A549 (cell line): ENCODE data around the gene TYR. TPM values are rescaled to one million over a fixed set of nuclear protein-coding genes. Genes with fewer than 3 reads are reported as not detected.

Source experiments
- ATAC-seq, 2 experiments: fragments of 200-7000 bp in 1 of 2; fragments of >200 bp in 1 of 2; cut with Nextera tagmentation in 1 of 2; cut with Tn5 transposase in 1 of 2; 3 replicates each; pipeline versions ENCODE4 v1.8.0 to v1.9.1; 2018 to 2020; ENCODE audit warnings: mild to moderate bottlenecking in 1 of 2, moderate library complexity in 1 of 2
- CTCF ChIA-PET: fragments of 300-600 bp; sonication (Branson Sonifier 250); formaldehyde crosslinking; extraction: SDS; loops from one replicate; lab custom pipeline; 2021; ENCODE audit warnings: antibody characterized with exemption, inconsistent platforms; lab: Yijun Ruan, JAX
- POLR2A ChIA-PET: fragments of 350-600 bp; formaldehyde crosslinking; extraction: SDS; loops from one replicate; lab custom pipeline; 2021; ENCODE audit warnings: antibody characterized with exemption, inconsistent platforms; lab: Yijun Ruan, JAX
- DNase-seq, 2 experiments: peaks; one replicate each; pipeline versions ENCODE4 v3.0.0 to v3.0.0-alpha.2; 2011 to 2016; ENCODE audit warnings: low read depth in 1 of 2, low spot score in 1 of 2
- FAIRE-seq: peaks from 2 replicates; lab custom pipeline; 2011; peaks lifted over from hg19 to GRCh38; lab: Jason Lieb, UNC
- H3K27ac ChIP-seq, 2 experiments: fragments of >200 bp; sonication (Bioruptor Twin); formaldehyde crosslinking; 3 replicates each; pipeline ENCODE4 v1.5.1; 2016 to 2017
- H3K4me1 ChIP-seq: fragments of >200 bp; sonication (Bioruptor Twin); formaldehyde crosslinking; 3 replicates; pipeline ENCODE4 v1.6.1; 2016
- H3K4me2 ChIP-seq: fragments of >200 bp; sonication (Bioruptor Twin); formaldehyde crosslinking; 3 replicates; pipeline ENCODE4 v1.6.1; 2016
- H3K4me3 ChIP-seq: fragments of >200 bp; sonication (Bioruptor Twin); formaldehyde crosslinking; 3 replicates; pipeline ENCODE4 v1.5.1; 2016
- H3K9me3 ChIP-seq: fragments of >200 bp; sonication (Bioruptor Twin); formaldehyde crosslinking; 3 replicates; pipeline ENCODE4 v1.6.1; 2016
- CEBPB ChIP-seq, 2 experiments: fragments of >200 bp in 1 of 2; sonication (Bioruptor Twin) in 1 of 2; formaldehyde crosslinking in 1 of 2; IDR thresholded peaks; 2 replicates each; pipeline ENCODE4 v1.6.1; 2012 to 2016
- CHD2 ChIP-seq: fragments of 150-350 bp; IDR thresholded peaks from 2 replicates; pipeline ENCODE4 v1.6.1; 2014; ENCODE audit warnings: low read length; ENCODE audit not compliant: partially characterized antibody
- EHF ChIP-seq: fragments of 250-450 bp; sonication (Bioruptor Pico); IDR thresholded peaks from 2 replicates; pipeline ENCODE4 v1.5.0; 2020; ENCODE audit warnings: mild to moderate bottlenecking
- EP300 ChIP-seq, 2 experiments: fragments of >200 bp; sonication (Bioruptor Twin); formaldehyde crosslinking; IDR thresholded peaks; 2 replicates in 1 of 2; 3 replicates in 1 of 2; pipeline ENCODE4 v1.6.1; 2016 to 2017
- ESRRA ChIP-seq: fragments of 150-350 bp; IDR thresholded peaks from 2 replicates; pipeline ENCODE4 v1.6.1; 2014; ENCODE audit warnings: mild to moderate bottlenecking, low read length, borderline replicate concordance
- FOSL2 ChIP-seq, 2 experiments: fragments of 450-650 bp in 1 of 2; fragments of >200 bp in 1 of 2; sonication (Bioruptor Twin) in 1 of 2; formaldehyde crosslinking; IDR thresholded peaks; 2 replicates each; pipeline versions ENCODE4 v1.5.0 to v1.6.1; 2016 to 2020; ENCODE audit warnings: mild to moderate bottlenecking in 1 of 2, moderate library complexity in 1 of 2
- GATA3 ChIP-seq: IDR thresholded peaks from 2 replicates; pipeline ENCODE4 v1.6.1; 2012; ENCODE audit warnings: borderline replicate concordance
- HOXB13 ChIP-seq: fragments of 250-450 bp; sonication (Bioruptor Pico); IDR thresholded peaks from 2 replicates; pipeline ENCODE4 v1.5.0; 2020; ENCODE audit warnings: low read depth, mild to moderate bottlenecking, moderate library complexity
- JUN ChIP-seq, 2 experiments: fragments of >200 bp; sonication (Bioruptor Twin); formaldehyde crosslinking; IDR thresholded peaks; 2 replicates in 1 of 2; 3 replicates in 1 of 2; pipeline ENCODE4 v1.6.1; 2016 to 2017
- JUNB ChIP-seq: fragments of >200 bp; sonication (Bioruptor Twin); formaldehyde crosslinking; IDR thresholded peaks from 2 replicates; pipeline ENCODE4 v1.6.1; 2016
- KDM1A ChIP-seq: fragments of 200-600 bp; sonication (generic); IDR thresholded peaks from 2 replicates; pipeline ENCODE4 v1.6.1; 2016; ENCODE audit warnings: low read depth, mild to moderate bottlenecking
- KDM5A ChIP-seq: fragments of 200-600 bp; sonication (generic); IDR thresholded peaks from 2 replicates; pipeline ENCODE4 v1.6.1; 2016; ENCODE audit warnings: antibody characterized with exemption, mild to moderate bottlenecking
- MAFK ChIP-seq: fragments of 450-650 bp; IDR thresholded peaks from 2 replicates; pipeline ENCODE4 v1.6.1; 2014; ENCODE audit not compliant: partially characterized antibody
- MAX ChIP-seq: IDR thresholded peaks from 2 replicates; pipeline ENCODE4 v1.6.1; 2012
- MYC ChIP-seq: IDR thresholded peaks from 2 replicates; pipeline ENCODE4 v1.6.1; 2012; ENCODE audit warnings: mild to moderate bottlenecking, inconsistent platforms, low read length, improper control_type of control experiment, borderline replicate concordance
- NFE2L2 ChIP-seq: fragments of 150-350 bp; conservative IDR thresholded peaks from 2 replicates; pipeline ENCODE4 v1.6.1; 2014; ENCODE audit warnings: low read length
- RAD21 ChIP-seq, 2 experiments: fragments of >200 bp in 1 of 2; sonication (Bioruptor Twin) in 1 of 2; formaldehyde crosslinking in 1 of 2; IDR thresholded peaks in 1 of 2; conservative IDR thresholded peaks in 1 of 2; 2 replicates in 1 of 2; 3 replicates in 1 of 2; pipeline ENCODE4 v1.6.1; 2012 to 2018; ENCODE audit warnings: inconsistent platforms in 1 of 2
- RARB ChIP-seq: fragments of 250-450 bp; sonication (Bioruptor Pico); IDR thresholded peaks from 2 replicates; pipeline ENCODE4 v1.8.0; 2021; ENCODE audit warnings: mild to moderate bottlenecking, moderate library complexity
- SREBF2 ChIP-seq: fragments of 450-650 bp; IDR thresholded peaks from 2 replicates; pipeline ENCODE4 v1.6.1; 2014; ENCODE audit warnings: mild to moderate bottlenecking, moderate library complexity
- ZC3H11A ChIP-seq: fragments of 450-650 bp; IDR thresholded peaks from 2 replicates; pipeline ENCODE4 v1.6.1; 2014; ENCODE audit warnings: antibody characterized with exemption, mild to moderate bottlenecking
- WGBS: methylation state at CpG from one replicate; pipeline ENCODE4 v1.1.6; 2017; ENCODE audit errors: missing lambda C conversion rate; 5-methylcytosine and 5-hydroxymethylcytosine counted together
- polyA plus RNA-seq, 4 experiments: library from polyadenylated mRNA; depleted of rRNA in 3 of 4; stranded (reverse); fragments of >200 nt; fragmentation: RNase III in 1 of 4; extraction: RNeasy Plus Mini Kit Qiagen cat#74134 plus additional on column Dnase treatment in 1 of 4; gene quantifications; 2 replicates in 3 of 4; 3 replicates in 1 of 4; pipeline ENCODE4 v1.2.3, GENCODE V29; 2011 to 2017
- TF ChIP-seq, protein P1 (sequence below): fragments of >200 bp; sonication (Bioruptor Twin); formaldehyde crosslinking; IDR thresholded peaks from 2 replicates; pipeline ENCODE4 v1.6.1; 2016
- TF ChIP-seq, protein P2 (sequence below): fragments of >200 bp; sonication (Bioruptor Twin); formaldehyde crosslinking; IDR thresholded peaks from 3 replicates; pipeline ENCODE4 v1.5.1; 2016
- TF ChIP-seq, protein P3 (sequence below): IDR thresholded peaks from 2 replicates; pipeline ENCODE4 v1.6.1; 2012

The TYR gene
- polyA plus RNA-seq, 2 of the 4 experiments (the other 2 are of a cell fraction): not detected

GRCh38 chr11:89168396-89168795 lies 9.3 kb upstream of the TYR start:
- no peak for DNase-seq
- Histone ChIP-seq H3K4me1 (no peaks in the 10 kb centered on the region), H3K27ac (no peak overlapping the region), H3K9me3 (no peaks in the 10 kb centered on the region), H3K4me2 (no peak overlapping the region), H3K4me3 (no peak overlapping the region)
- no peak for TF ChIP-seq MAX
- no peak for TF ChIP-seq EHF (CRISPR knock-in tag)
- no peak for TF ChIP-seq MYC
- TF ChIP-seq CEBPB (IDR thresholded peaks at IDR 0.05): no peak
- TF ChIP-seq CHD2: no peak
- TF ChIP-seq KDM5A: no peak
- no peak for TF ChIP-seq JUN (IDR thresholded peaks at IDR 0.05)
- TF ChIP-seq, protein P1, sequence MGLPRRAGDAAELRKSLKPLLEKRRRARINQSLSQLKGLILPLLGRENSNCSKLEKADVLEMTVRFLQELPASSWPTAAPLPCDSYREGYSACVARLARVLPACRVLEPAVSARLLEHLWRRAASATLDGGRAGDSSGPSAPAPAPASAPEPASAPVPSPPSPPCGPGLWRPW: no peak
- TF ChIP-seq FOSL2 (IDR thresholded peaks at IDR 0.05): no peak
- no peak for TF ChIP-seq FOSL2 (CRISPR knock-in tag; IDR thresholded peaks at IDR 0.05)
- TF ChIP-seq, protein P2, sequence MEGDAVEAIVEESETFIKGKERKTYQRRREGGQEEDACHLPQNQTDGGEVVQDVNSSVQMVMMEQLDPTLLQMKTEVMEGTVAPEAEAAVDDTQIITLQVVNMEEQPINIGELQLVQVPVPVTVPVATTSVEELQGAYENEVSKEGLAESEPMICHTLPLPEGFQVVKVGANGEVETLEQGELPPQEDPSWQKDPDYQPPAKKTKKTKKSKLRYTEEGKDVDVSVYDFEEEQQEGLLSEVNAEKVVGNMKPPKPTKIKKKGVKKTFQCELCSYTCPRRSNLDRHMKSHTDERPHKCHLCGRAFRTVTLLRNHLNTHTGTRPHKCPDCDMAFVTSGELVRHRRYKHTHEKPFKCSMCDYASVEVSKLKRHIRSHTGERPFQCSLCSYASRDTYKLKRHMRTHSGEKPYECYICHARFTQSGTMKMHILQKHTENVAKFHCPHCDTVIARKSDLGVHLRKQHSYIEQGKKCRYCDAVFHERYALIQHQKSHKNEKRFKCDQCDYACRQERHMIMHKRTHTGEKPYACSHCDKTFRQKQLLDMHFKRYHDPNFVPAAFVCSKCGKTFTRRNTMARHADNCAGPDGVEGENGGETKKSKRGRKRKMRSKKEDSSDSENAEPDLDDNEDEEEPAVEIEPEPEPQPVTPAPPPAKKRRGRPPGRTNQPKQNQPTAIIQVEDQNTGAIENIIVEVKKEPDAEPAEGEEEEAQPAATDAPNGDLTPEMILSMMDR: no peak
- TF ChIP-seq ESRRA: no peak
- TF ChIP-seq, protein P3, sequence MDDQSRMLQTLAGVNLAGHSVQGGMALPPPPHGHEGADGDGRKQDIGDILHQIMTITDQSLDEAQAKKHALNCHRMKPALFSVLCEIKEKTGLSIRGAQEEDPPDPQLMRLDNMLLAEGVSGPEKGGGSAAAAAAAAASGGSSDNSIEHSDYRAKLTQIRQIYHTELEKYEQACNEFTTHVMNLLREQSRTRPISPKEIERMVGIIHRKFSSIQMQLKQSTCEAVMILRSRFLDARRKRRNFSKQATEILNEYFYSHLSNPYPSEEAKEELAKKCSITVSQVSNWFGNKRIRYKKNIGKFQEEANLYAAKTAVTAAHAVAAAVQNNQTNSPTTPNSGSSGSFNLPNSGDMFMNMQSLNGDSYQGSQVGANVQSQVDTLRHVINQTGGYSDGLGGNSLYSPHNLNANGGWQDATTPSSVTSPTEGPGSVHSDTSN: no peak
- TF ChIP-seq JUNB: no peak
- no peak for TF ChIP-seq MAFK
- ATAC-seq: no peak
- ChIA-PET POLR2A (no interaction called here), CTCF (no interaction called here)
- WGBS: 4% methylated on average over 3 of the region's 3 CpGs
- FAIRE-seq: no peak

- TF ChIP-seq HOXB13 (CRISPR knock-in tag) (no peak), FOSL2 (IDR thresholded peaks at IDR 0.05) (no peak), FOSL2 (CRISPR knock-in tag; IDR thresholded peaks at IDR 0.05) (no peak), NFE2L2 (no peak), MAX (no peak), RARB (CRISPR knock-in tag) (no peak), GATA3 (no peak), SREBF2 (no peak), ZC3H11A (no peak), EP300 (IDR thresholded peaks at IDR 0.05) (no peak), KDM1A (no peak), RAD21 (conservative IDR thresholded peaks at IDR 0.05 in 1 of 2, IDR thresholded peaks at IDR 0.05 in 1 of 2) (no peak)
- TF ChIP-seq, protein P2: no peak
- TF ChIP-seq, all 56 proteins: peak for 0
- Histone ChIP-seq H3K4me2 (no peak overlapping the region), H3K4me3 (no peak overlapping the region), H3K4me1 (no peaks in the 10 kb centered on the region), H3K27ac (no peak overlapping the region), H3K9me3 (no peaks in the 10 kb centered on the region)
- no peak for FAIRE-seq
- ATAC-seq: no peak
- ChIA-PET CTCF (no interaction called here), POLR2A (no interaction called here)
- no peak for DNase-seq
- 11% methylated on average over 2 of the region's 2 CpGs for WGBS
These were observed 1.9 kb upstream of the TYR start for GRCh38 chr11:89175796-89176195.
